GM19467 (cell line): Measurements from ENCODE around the gene ALDH3B2.
"Not testable (repeated sequence)": the region's sequence is repeated elsewhere in the genome, so short reads cannot be mapped to it uniquely, and the experiment has no call there.

ENCODE experiments used
- ATAC-seq: cut with Tn5 transposase; IDR thresholded peaks from one replicate; pipeline ENCODE4 v1.9.1; 2021; ENCODE audit warnings: mild to moderate bottlenecking, moderate library complexity; ENCODE audit not compliant: unreplicated experiment

The ALDH3B2 gene

DNA sequence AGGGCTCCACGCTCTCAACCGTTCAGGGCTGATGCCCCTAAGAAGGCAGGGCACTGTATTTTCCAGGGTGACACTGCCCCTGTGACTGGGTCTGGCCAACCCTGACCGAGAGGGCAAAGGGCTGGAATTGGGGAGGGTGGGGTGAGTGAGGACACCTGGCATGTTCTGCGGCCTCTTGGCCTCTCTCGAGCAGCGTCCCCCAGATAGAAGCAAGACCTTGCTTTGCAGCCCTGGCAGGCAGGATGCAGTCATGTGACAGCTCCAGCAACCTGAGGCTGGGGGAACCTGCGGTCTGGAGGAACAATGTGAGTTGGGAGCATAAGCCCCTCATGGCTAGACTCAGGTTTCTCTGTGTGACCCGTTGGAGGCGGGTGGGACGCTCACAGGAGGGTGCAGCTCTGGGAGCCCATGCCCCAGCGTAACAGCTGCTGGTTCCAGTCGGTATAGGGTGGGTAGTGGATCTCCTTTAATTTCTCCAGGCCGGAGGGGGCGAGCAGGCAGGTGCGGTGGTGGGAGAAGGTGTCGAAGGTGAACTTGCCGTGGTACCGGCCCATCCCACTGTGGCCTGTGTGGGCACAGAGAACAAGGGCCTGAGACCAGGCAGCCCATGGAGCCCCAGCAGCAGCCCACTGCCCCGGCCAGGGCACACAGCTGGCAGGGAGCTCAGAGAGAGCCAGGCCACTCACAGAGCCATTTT lies 11.4 kb downstream of the ALDH3B2 start:
- ATAC-seq = no peak

DNA sequence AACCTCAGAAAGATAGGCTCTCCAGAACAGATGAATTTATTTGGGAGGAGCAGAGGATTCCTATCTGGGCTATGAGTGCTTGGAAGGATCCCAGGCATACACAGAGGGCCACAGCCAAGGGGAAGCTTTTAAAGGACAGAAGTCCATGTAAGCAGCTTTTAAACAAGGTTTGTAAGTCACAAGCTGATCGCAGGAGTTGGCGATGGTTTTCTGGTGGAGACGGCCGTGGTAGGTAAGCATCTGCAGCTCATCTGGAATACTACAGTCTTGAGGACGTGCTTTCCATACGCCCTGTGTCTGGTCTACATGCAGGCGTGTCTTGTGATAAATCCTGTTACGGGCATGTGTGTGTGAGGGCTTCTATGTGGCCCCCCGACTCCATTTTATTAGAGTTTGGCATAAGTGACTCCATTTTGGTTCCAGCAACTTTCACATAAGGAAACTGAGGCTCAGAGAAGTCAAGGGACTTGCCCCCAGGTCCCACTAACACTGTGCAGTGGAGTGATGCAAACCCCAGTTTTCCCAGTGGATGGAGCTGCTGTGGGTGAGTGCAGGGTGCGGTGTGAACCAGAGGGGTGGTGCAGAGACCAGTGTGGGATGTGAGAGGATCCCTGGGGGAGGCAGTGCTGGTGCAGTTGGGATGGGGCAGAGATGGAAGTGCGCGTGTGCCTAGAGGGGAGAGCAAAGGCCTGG lies 12.1 kb downstream of the ALDH3B2 start:
- ATAC-seq = no peak

DNA sequence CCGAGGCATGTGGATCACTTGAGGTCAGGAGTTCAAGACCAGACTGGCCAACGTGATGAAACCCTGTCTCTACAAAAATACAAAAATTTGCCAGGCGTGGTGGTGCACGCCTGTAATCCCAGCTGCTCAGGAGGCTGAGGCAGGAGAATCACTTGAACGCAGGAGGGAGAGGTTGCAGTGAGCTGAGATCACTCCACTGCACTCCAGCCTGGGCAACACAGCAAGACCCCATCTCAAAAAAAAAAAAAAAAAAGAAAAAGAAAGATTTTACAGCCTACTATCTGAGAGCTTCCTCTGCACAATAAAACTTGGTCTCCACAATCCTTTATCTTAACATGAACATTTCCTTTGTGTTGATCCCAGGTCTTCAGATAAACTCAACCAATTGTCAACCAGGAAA lies 13.7 kb downstream of the ALDH3B2 start:
- not testable (repeated sequence) for ATAC-seq

DNA sequence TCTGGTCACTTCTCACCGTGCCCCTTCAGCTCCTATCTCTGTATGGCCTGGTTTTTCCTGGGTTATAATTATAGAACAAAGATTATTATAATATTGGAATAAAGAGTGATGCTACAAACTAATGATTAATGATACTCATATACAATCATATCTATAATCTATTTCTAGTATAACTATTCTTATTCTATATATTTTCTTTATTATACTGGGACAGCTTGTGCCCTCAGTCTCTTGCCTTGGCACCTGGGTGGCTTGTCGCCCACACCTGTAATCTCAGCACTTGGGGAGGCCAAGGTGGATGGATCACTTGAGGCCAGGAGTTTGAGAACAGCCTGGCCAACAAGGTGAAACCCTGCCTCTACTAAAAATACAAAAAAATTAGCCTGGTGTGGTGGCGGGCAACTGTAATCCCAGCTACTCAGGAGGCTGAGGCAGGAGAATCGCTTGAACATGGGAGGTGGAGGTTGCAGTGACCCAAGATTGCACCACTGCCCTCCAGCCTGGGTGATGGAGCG lies 14.7 kb downstream of the ALDH3B2 start:
- ATAC-seq = not testable (repeated sequence)

DNA sequence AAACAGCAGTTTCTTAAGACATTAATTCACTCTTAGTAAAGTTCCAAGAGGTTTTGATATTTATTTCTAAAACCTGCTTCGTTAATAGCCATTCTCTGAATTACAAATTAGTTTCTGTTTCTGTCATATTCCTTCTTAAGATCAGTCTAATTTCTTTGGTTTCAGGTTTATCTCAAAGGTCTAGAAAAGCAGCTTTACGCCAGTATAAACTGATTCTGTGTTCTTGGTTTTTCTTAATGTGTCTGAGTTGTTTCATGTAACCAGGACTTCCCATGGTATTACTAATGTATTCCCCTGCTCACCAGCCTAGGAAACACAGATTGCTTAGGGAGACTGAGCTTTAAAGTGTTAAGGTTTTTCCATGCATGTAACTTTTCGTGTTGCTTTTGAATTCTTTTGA lies 17.1 kb downstream of the ALDH3B2 start:
- ATAC-seq = no peak

DNA sequence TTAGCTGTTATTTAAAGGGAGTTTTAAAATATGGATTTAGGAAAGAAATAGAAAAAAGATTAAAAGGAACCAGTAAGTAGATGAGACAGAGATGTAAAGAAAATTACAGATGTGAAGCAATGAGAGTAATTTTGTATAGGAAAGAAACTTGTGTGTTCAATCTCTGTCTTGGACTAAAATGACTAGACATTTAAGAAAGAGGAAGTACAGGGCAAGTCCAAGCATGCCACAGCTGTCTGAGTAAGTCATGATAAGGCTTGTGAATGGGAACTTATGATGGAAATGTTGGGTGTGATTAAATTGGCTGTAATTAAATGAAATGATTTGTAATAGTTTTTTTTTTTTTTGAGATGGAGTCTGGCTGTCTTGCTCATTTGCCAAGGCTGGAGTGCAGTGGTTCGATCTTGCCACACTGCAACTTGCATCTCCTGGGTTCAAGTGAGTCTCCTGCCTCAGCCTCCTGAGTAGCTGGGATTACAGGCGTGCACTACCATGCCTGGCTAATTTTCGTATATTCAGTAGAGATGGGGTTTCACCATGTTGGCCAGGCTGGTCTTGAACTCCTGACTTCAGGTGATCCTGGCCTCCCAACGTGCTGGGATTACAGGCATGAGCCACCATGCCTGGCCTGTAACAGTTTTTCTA lies 18.0 kb downstream of the ALDH3B2 start:
- no peak for ATAC-seq

DNA sequence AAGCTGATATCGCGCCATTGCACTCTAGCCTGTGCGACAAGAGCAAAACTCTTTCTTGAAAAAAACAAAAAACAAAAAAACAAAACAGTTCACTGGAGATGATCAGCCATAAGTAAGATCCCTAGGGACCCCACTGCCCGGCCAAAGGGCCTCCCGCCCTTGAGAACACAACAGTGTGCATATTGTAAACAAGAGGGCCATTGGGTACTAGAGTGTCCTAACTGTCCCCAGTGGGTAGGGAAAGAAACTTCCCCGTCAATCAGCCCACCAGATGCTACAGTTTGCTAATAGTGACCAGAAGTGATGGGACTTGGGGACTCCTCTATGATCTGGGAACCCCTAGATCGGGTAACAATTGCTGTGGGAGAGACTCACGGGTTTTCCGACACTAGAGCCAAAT lies 20.2 kb downstream of the ALDH3B2 start:
- ATAC-seq = no peak

DNA sequence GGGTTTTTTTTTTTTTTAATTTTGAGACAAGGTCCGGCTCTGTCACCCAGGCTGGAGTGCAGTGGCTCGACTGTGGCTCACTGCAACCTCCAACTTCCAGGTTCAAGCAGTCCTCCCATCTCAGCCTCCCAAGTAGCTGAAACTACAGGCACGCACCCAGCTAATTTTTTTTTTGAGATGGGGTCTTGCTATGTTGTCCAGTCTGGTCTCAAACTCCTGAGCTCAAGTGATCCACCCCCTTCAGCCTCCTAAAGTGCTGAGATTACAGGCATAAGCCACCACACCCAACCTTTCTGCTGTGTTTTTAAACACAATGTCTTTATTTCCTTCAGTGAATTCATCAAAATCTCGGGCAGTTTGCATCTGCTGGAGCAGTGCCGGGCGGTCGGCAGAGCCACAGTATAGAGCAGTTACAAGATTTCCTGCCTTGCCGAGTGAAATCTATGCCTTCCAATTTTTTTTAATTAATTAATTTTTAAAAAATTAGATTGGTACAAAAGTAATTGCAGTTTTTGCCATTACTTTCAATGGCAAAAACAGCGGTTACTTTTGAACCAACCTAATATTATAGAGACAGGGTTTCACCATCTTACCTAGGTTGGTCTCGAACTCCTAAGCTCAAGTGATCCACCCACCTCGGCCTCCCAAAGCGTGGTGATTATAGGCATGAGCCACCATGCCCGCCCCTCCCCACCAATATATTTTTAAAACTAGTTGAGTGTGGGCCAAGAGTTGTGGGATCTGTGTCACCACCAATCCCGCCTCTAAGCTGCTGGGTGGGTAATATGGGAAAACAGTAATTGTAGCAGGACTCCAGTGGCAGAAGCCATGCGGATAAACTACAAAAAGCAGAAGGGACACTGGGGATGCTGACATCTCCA lies 21.2 kb downstream of the ALDH3B2 start:
- ATAC-seq = no peak

DNA sequence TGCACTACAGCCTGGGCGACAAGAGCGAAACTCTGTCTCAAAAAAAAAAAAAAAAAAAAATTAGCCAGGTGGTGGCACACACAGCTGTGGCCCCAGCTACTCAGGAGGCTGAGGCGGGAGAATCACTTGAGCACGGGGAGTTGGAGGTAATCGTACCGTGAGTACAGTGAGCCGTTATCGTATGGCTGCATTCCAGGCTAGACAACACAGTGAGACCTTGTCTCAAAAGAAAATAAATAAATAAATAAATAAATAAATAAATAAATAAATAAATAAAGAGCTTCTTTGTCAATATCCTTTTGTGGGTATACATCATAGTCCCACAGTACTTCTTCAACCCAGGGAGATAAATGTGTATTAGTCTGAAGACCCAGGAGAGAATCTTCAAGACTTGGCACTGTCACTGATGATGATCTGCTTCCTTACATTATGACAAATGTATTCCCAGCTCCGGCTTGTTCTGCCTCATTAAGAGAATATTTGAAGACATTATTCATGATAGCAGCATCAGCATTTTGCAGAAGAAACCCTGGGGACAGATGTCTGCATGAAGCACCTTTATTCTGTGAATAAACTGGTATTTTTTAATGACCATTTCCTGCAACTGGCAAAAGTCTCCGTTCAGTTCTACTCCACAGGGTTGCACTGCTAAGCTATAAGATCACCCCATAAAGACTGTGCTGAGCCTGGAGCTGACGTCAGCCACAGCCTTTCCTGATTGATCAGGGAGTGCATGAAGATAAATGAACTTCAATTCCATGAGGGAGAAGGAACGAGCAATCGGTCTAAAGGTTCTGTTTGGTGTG lies 22.2 kb downstream of the ALDH3B2 start:
- no peak for ATAC-seq

DNA sequence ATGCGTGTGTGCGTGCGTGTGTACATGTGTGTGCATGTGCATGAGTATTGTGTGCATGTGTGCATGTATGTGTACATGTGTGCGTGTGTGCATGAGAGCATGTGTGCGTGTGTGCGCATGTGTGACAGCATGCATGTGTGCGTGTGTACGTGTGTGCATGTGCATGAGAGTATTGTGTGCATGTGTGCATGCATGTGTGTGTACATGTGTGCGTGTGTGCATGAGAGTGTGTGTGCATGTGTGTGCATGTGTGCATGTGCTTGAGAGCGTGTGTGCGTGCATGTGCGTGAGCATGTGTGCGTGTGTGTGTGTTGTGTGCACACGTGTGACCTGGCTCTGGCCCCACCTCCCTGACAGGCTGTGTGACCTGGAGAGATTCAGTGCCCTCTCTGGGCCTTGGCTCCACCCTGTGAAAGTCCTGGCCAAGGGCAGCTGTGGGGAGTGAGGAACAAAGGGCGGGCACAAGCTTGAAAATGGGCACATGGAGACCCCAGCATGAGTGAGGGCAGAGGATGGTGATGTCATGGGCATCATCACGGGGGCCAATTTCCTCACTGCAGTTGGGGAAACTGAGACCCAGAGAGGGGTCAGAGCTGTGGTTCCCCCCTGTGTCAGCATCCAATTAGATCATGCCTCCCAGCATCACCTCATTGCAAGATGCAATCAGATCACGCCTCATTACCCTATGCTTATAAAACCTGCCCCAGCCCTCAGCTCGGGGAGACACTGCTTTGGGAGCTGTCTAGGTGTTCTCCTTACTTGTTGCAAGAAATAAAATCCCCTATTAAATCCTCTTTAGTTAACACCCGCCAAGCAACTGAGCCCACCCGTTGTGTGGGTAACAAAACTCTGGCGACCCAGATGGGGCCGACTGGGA lies 24.6 kb downstream of the ALDH3B2 start:
- ATAC-seq = no peak

DNA sequence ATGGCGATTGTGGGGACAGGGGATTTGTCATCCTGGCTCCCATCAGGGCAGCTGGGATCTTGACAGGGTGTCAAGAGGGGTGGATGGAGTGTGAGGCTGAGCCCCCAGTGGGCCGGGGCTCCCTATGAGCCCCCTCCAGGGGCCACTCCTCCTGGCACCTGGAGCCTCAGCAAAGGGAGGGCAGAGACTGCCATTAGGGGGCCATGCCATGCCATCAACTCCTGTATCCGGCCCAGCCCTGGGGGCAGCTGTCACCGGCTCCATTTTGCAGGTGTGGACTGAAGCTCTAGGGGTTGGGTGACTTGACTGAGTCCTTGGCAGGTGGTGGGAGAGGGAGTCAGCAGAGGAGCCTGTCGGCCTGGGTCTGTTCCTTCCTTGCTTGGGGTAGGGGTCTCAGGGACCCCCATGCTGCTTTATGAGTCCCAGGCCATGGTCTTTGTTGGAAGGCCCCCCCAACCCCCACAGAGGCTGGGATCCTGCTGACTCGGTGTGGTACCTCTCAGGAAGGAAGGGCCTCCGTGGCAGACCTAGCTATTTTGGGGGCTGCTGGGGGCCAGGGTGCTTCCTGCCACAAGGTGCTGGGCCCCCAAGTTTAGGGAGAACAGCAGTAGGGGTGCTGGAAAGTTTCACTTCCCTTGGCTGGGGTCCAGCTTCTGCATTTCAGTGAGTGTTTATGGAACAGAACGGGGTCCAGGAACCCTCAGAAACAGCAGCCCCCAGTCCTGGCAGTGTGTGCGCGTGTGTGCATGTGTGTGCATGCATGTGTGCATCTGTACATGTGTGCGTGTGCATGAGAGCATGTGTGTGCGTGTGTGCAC lies 25.4 kb downstream of the ALDH3B2 start:
- no peak for ATAC-seq

DNA sequence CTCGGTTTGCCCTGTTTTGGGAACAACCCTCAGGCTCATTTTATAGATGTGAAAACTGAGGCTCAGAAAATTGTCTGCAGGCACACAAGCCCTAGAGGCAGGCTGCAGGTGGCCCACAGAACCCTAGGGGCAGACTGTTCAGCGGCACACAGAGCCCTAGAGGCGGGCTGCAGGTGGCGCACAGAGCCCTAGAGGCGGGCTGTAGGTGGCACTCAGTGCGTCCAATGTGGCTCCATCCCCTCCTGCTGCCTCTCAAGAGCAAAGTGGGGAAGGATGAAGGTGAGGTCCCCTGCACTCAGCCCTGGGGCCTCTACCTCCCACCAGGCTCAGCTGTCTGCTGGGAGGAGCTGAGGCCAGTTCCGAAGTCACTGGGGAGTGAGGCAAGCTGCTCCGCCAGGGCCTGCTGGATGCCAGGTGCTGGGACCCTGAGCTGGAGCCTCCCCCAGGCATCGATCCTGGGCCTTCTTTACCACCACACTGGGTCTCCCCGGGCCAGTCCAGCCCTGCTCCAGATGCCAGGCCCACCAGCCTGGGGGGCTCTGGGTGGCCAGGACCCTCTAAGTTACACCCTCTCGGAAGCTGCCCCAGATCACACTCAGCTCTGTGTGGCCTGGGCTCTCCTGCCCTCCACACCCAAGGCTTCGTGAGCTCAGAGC lies 26.2 kb downstream of the ALDH3B2 start:
- peak; percentile 42 for ATAC-seq

DNA sequence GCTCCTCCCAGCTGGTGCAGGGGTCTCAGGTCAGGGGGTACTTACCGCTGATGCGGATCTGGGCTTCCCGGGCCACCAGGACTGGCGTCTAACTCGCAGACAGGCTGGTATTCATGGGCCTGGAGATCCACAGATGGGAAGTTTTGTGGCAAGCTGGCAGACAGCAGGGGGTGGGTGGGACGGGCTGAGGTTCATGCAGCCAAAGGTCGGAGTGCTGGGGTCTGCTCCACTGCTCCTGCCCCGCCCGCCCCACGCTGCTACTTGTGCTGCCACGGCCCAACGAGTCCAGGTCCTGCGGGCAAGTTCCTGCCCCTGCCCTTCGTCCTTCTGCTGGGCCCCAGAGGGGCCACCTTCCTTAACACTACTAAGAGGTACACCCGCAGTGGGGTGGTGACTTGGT lies 27.0 kb downstream of the ALDH3B2 start:
- ATAC-seq = no peak

DNA sequence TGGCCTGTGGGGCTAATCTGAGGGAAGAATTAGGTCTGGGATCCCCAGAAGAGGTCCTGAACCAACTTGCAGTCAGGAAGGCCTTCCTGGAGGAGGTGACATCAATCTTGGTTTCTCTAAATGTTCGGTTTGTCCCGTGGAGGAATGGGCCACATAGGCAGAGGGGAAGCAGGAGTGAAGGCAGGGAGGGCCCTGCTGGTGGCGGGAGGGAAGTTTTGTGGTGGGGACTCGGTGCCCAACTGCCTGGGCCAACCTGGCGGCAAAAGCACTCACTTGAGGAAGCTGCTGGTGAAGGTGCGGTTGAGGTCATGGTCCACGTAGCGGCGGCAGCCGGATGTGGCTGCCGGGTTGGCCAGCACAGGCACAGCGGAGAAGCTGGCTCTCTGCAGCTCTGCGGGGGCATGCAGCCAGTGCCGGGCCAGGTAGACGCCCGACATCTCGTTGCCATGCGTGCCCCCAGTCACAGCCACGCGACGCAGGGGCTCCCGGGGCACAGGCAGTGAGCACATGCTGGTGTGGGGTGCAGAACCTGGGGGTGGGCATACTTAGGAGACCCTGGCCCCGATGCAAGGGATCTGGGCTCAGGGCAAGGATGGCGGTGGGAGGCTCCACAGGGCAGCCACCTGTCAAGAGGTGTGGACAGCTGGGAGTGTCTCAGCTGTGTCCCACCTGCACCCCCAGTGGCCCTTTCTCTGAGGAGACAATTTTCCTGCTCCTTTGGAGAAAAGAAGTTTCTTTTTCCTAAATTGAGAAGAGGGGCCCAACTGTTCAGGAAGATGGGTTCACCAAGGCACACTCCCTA lies 27.7 kb downstream of the ALDH3B2 start:
- peak; percentile 33 for ATAC-seq

DNA sequence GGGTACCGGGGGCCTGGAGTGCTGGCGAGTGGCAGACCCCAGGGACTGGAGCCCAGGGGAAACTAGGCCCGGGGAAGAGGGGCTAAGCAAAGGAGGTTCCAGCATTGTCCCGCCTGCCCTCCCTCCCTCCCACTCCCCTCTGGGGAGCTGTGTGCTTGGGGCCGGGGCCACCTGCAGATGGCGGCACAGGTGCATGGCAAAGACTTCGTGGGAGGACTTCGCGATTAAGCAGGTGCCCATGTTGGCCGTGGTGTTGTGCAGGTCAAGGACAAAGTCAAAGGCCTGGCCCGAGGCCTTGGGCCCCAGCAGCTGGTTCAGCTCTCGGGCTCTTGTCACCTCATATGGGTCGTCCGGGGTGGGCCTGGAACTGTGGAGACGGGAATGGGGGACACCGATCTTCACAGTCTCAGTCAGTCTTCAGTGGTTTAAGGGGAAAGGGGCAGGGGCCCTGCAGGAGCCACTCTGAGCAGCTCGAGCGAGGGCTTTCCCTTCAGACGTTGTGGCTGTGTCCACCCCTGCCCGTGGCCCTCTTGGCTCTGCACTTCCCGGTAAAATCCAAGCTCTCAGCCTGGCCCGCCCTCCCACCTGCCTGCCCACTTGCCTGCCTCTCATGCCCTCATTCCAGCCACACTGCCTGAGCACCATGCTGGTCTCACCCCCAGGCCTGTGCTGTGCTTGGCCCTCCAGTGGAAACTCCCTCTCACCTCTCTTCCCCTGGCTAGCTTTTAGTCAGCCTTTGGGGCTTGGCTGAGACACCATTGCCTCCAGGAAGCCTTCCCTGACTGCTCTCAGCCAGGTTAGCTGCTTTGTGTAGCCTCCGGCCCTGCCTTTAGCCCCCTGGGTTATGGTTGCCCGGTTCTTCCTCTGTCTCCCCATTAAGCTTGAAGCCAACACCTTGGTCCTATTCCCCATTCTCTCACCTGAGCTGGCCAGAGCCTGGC lies 28.6 kb downstream of the ALDH3B2 start:
- ATAC-seq = no peak
